ENCODE measurements around the gene CPO.
"Not testable (repeated sequence)": the region's sequence is repeated elsewhere in the genome, so short reads cannot be mapped to it uniquely, and the experiment has no call there.

Gene CPO

DNA sequence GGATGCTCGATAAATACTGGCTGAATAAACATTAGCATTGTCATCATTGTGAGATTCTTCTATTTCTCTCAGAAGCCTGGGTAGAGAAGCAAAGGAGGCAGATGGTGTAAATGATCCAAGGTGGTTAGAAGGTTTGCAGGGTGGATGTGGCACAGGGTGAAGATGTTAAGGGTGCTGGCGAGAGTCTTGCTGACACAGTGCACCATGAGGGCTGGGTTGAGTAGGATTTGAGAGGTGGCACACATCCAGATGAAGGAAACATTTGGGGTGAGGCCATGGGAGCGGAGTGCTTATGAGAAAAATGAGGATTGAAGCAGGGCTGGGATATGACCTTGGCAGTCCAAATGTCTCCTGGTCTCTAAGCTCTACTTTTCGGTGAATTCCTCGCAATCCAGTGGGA, 17.8 kb upstream of the CPO start:
- no peak for DNase-seq (ENCODE audit: low read depth)
- TF ChIP-seq, protein P1, sequence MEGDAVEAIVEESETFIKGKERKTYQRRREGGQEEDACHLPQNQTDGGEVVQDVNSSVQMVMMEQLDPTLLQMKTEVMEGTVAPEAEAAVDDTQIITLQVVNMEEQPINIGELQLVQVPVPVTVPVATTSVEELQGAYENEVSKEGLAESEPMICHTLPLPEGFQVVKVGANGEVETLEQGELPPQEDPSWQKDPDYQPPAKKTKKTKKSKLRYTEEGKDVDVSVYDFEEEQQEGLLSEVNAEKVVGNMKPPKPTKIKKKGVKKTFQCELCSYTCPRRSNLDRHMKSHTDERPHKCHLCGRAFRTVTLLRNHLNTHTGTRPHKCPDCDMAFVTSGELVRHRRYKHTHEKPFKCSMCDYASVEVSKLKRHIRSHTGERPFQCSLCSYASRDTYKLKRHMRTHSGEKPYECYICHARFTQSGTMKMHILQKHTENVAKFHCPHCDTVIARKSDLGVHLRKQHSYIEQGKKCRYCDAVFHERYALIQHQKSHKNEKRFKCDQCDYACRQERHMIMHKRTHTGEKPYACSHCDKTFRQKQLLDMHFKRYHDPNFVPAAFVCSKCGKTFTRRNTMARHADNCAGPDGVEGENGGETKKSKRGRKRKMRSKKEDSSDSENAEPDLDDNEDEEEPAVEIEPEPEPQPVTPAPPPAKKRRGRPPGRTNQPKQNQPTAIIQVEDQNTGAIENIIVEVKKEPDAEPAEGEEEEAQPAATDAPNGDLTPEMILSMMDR (IDR thresholded peaks at IDR 0.05; ENCODE audit: insufficient read depth, low read depth, low read length, missing control alignments), result no peak
- no peak overlapping the region for H3K4me3 ChIP-seq (ENCODE audit: low read length)

DNA sequence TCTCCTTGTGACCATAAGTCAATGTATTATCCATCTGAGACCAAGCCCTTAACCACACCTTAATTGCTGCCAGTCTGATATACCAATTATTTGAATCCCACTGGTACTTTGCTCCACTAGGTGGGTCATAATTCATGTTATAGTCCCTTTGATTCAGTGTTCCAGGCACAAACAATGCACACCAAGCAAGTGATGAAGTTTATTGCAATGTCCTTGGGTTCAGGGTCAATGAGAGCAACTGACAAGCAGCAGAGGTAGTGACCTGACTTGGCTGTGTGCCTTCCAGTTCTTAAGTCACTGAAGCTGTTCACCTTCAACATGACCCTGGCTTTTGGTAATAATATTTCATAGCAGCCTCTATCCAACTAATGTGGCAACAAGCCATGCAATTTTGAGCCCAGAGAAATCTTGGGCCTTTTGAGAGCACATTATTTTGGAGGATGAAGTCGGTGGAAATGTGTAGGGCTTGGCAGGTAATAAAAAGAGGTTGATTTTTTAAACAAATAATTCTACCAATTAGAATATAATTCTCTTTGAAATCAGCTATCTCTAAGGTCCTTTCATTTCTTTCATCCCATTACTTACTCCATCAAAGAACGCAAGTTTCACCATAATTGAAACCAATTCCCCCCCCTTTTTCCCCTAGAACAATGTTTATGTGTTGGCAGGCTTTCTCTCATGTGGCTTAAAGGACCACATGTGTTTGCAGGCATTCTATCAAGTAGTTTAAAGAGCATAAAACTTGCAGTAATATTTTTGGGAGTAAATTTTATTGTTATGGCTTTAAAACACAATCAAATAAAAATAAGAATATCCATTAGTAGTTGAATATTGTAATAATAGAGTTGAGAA, 3.1 kb upstream of the CPO start:
- DNase-seq (ENCODE audit: low read depth), result no peak
- TF ChIP-seq, protein P1 (IDR thresholded peaks at IDR 0.05; ENCODE audit: insufficient read depth, low read depth, low read length, missing control alignments), result no peak
- no peak overlapping the region for H3K4me3 ChIP-seq (ENCODE audit: low read length)

DNA sequence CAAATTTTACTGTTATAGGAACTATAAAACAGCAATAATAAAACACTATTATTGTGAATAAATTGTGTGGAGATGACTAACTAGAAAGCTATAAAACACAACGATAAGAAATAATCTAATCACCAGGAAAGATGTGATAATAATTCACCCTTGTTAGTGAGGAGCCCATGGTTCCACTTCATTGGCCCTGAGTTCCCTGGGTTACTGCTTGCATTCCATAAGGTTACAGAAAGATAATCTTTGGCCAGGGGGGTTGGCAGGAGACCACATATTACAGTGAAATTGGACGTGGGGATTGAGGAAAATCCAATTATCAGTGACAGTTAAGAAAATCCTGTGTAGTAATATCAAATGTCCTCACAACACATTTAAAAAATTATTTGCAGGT, 2.5 kb upstream of the CPO start:
- DNase-seq (ENCODE audit: low read depth), result no peak
- no peak overlapping the region for H3K4me3 ChIP-seq (ENCODE audit: low read length)
- TF ChIP-seq, protein P1 (IDR thresholded peaks at IDR 0.05; ENCODE audit: insufficient read depth, low read depth, low read length, missing control alignments), result no peak

DNA sequence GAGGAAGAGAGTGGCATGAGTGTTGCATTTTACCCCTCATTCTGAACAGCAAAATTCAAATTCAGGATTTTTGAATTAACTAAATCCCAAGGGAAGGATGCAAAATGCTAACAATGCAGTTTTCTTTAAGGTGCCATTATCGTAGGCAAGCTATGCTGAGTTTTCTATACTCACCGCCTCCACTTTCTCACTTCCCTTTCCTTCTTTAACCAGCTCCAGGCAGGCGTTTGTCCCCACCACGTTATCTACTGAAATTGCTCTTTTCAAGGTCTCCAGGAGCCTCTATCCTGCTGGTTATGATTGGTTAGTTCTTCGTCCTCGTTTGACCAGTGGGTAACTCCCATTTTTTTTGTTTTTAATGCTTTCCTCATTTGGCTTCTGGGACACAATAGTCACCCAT, 1.8 kb upstream of the CPO start:
- no peak overlapping the region for H3K4me3 ChIP-seq (ENCODE audit: low read length)
- TF ChIP-seq, protein P1 (IDR thresholded peaks at IDR 0.05; ENCODE audit: insufficient read depth, low read depth, low read length, missing control alignments), result no peak
- no peak for DNase-seq (ENCODE audit: low read depth)

DNA sequence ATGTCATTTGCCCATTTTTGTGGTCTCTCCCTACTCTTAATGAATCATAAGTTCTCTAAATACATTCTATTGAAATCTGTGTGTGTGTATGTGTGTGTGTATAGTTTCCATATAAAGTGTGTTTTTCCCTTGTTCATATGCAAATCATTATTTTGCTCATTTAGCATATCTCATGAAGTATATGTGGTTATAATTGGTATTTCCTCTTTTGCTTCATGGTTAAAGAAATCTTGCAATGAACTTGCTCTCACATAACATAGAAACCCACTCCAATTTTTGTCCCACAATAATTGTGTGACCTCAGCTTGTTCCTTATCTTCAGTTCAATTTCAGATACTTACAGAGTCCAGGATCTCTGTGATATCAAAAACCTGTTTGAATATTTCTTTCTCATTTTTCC, 1.2 kb downstream of the CPO start:
- DNase-seq (ENCODE audit: low read depth), result no peak
- H3K4me3 ChIP-seq (ENCODE audit: low read length), result no peak overlapping the region
- TF ChIP-seq, protein P1 (IDR thresholded peaks at IDR 0.05; ENCODE audit: insufficient read depth, low read depth, low read length, missing control alignments), result no peak

DNA sequence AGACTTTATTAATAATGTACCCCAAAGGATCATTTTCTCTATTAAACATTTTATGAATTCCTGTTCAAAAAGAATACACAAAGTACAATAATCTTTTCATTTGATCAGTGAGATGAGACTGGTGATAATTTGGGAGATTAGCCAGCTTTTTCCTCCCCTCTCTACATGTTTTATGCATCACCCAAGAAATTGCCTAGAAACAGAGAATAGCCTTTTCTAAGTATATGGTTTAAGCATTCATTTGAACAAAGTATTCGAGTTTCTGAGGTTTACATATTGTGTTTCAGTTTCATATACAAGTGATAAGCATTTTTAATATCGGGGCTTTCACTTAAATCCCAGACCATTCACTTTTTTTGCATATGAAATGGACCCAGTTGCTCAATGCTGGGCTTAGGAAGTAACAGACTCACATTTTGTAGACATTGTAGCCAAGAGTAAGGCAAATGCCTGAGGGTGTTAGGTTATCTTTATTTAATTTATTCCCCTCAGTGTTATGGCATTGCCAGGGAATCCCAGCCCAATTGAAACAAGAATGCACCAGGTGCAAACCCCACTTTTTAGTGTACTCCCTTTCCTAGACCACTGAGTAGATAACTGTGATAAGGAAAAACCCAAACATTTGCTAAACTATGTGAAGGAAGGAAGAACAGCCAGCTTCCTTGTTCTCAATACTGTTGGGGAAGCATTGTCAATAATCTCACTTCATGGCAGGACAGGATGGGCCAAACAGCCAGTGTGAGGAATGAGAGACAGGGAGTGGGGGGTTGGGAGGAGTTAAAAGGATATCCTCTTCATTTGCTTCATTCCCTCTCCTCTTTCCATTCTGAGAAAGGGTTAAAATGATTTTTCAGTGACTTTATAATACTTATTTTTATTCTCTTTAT, 3.5 kb downstream of the CPO start:
- no peak for DNase-seq (ENCODE audit: low read depth)
- no peak overlapping the region for H3K4me3 ChIP-seq (ENCODE audit: low read length)
- TF ChIP-seq, protein P1 (IDR thresholded peaks at IDR 0.05; ENCODE audit: insufficient read depth, low read depth, low read length, missing control alignments), result no peak

DNA sequence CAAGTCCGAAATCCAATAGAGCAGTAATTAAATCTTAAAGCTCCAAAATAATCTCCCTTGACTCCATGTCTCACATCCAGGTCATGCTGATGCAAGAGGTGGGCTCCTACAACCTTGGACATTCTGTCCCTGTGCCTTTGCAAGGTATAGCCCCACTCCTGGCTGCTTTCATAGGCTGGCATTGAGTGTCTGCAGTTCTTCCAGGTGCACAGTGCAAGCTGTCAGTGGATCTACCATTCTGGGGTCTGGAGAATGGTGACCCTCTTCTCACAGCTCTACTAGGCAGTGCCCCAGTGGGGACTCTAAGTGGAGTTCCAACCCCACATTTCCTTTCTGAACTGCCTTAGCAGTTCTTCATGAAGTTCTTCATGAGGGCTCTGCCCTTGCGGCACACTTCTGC, 14.1 kb downstream of the CPO start:
- DNase-seq (ENCODE audit: low read depth); H3K4me3 ChIP-seq (ENCODE audit: low read length): not testable (repeated sequence)

All from epithelial cell of esophagus (primary cell).